Fibroblast of gingiva (primary cell): ENCODE data around the gene LNPEP.

Experiments used
- DNase-seq: peaks from one replicate; pipeline ENCODE4 v3.0.0-alpha.2; 2011; ENCODE audit warnings: low read depth

LNPEP gene

GRCh38 chr5:96961053-96961452 is 25.2 kb downstream of the LNPEP start:
- no peak for DNase-seq

- no peak for DNase-seq
These were observed 26.7 kb downstream of the LNPEP start for GRCh38 chr5:96962540-96962991.

- peak; percentile 73 for DNase-seq
These were observed 27.4 kb downstream of the LNPEP start for GRCh38 chr5:96963267-96963666.

- no peak for DNase-seq
These were observed 30.9 kb downstream of the LNPEP start for GRCh38 chr5:96966801-96967200.

- DNase-seq, result no peak
These were observed 31.5 kb downstream of the LNPEP start for GRCh38 chr5:96967400-96967799.

- DNase-seq, result peak; percentile 5
These were observed 32.2 kb downstream of the LNPEP start for GRCh38 chr5:96968074-96968473.

- no peak for DNase-seq
These were observed 32.7 kb downstream of the LNPEP start for GRCh38 chr5:96968614-96969013.

GRCh38 chr5:96969366-96969765 is 33.5 kb downstream of the LNPEP start:
- peak; percentile 6 for DNase-seq

GRCh38 chr5:96972599-96973334 is 36.9 kb downstream of the LNPEP start:
- no peak for DNase-seq

- DNase-seq, result no peak
These were observed 37.9 kb downstream of the LNPEP start for GRCh38 chr5:96973532-96974401.

GRCh38 chr5:96975656-96976055 is 39.8 kb downstream of the LNPEP start:
- DNase-seq, result peak; percentile 36

- DNase-seq, result no peak
These were observed 41.3 kb downstream of the LNPEP start for GRCh38 chr5:96977228-96977627.

GRCh38 chr5:96978812-96979449 is 43.1 kb downstream of the LNPEP start:
- DNase-seq, result peak; percentile 47

- DNase-seq, result peak; percentile 15
These were observed 48.8 kb downstream of the LNPEP start for GRCh38 chr5:96984506-96985192.

- DNase-seq, result no peak
These were observed 50.6 kb downstream of the LNPEP start for GRCh38 chr5:96986450-96986849.

- no peak for DNase-seq
These were observed 54.2 kb downstream of the LNPEP start for GRCh38 chr5:96990102-96990501.

- DNase-seq, result no peak
These were observed 55.8 kb downstream of the LNPEP start for GRCh38 chr5:96991708-96992107.

- no peak for DNase-seq
These were observed 57.9 kb downstream of the LNPEP start for GRCh38 chr5:96993760-96994159.

GRCh38 chr5:96994493-96994892 is 58.6 kb downstream of the LNPEP start:
- DNase-seq, result no peak

- DNase-seq, result no peak
These were observed 59.5 kb downstream of the LNPEP start for GRCh38 chr5:96995419-96995818.

GRCh38 chr5:96997265-96997859 is 61.5 kb downstream of the LNPEP start:
- peak; percentile 47 for DNase-seq

- no peak for DNase-seq
These were observed 64.0 kb downstream of the LNPEP start for GRCh38 chr5:96999856-97000255.
